Measurements from ENCODE around the gene CCDC71L. TPM values are rescaled to one million over a fixed set of nuclear protein-coding genes. Genes with fewer than 3 reads are reported as not detected.

The CCDC71L gene
- total RNA-seq, 1 experiment from 2014 or later: 21.1 TPM

GRCh38 chr7:106614751-106615150 lies 46.2 kb downstream of the CCDC71L start:
- DNase-seq (ENCODE audit: low read depth, low spot score): no peak
- CTCF ChIA-PET: no interaction called here
- Histone ChIP-seq H3K4me3 (replicated peaks in 1 of 2; ENCODE audit: low read depth in 1 of 2, low read length in 2 of 2) (no peak overlapping the region), H3K9ac (ENCODE audit: low read length) (no peak overlapping the region), H2AFZ (ENCODE audit: low read depth, low read length, poor library complexity, severe bottlenecking) (no peak overlapping the region), H3K9me3 (ENCODE audit: control insufficient read depth in 1 of 2, insufficient read depth in 1 of 2, low read depth in 1 of 2, low read length in 2 of 2) (no peaks in the 10 kb centered on the region), H3K27ac (ENCODE audit: low read depth, low read length) (no peak overlapping the region), H3K4me1 (ENCODE audit: control insufficient read depth in 1 of 2, insufficient read depth in 2 of 2, low read length in 2 of 2) (peaks cover 0 to 8% of the 10 kb centered on the region in 2 experiments; a peak in 1 of 4 replicates), H3K9me2 (ENCODE audit: insufficient read depth) (no peaks in the 10 kb centered on the region), H3K4me2 (ENCODE audit: low read length) (no peak overlapping the region), H3K79me2 (ENCODE audit: insufficient read depth, low read length) (no peaks in the 10 kb centered on the region), H3K27me3 (ENCODE audit: insufficient read depth, low read length) (no peaks in the 10 kb centered on the region), H3K36me3 (ENCODE audit: control insufficient read depth in 1 of 2, insufficient read depth in 2 of 2, low read length in 2 of 2) (no peaks in the 10 kb centered on the region), H4K20me1 (ENCODE audit: insufficient read depth) (no peaks in the 10 kb centered on the region)
- no peak for TF ChIP-seq ZBTB33 (IDR thresholded peaks at IDR 0.05; ENCODE audit: extremely low read depth, insufficient replicate concordance, low read length)
- TF ChIP-seq ZNF274 (IDR thresholded peaks at IDR 0.05; ENCODE audit: low read depth, low read length): no peak
- TF ChIP-seq FOSL1 (IDR thresholded peaks at IDR 0.05; ENCODE audit: low read depth): no peak
- no peak for TF ChIP-seq JUND (IDR thresholded peaks at IDR 0.05)
- no peak for TF ChIP-seq EZH2phosphoT487 (IDR thresholded peaks at IDR 0.05; ENCODE audit: borderline replicate concordance)
- no peak for TF ChIP-seq POLR2AphosphoS5 (IDR thresholded peaks at IDR 0.05; ENCODE audit: low read depth, low read length)
- no peak for TF ChIP-seq ATF3 (IDR thresholded peaks at IDR 0.05)
- ATAC-seq: no peak
- no TSS peak for BruUV-seq (replicated peaks)
- POLR2A ChIA-PET: no interaction called here
- RAD21 ChIA-PET (ENCODE audit: low non-redundant PET in 1 of 2, low total read pairs in 2 of 2, uncharacterized antibody in 2 of 2, unreplicated experiment in 2 of 2): no interaction called here
- intact Hi-C loops (cut with micrococcal nuclease): no loop called here

All from HCT116 (cell line).